Peyer's patch (tissue), 4 donors: ENCODE results near the gene XRCC5.

Experiments used
- CTCF ChIP-seq, 6 experiments: fragments of 450-650 bp in 4 of 6; fragments of 200-600 bp in 2 of 6; sonication (generic) in 1 of 6; IDR thresholded peaks; one replicate each; pipeline ENCODE4 v1.5.1; 2017 to 2019; ENCODE audit warnings: antibody characterized with exemption in 6 of 6, mild to moderate bottlenecking in 3 of 6, moderate library complexity in 1 of 6
- POLR2A ChIP-seq, 2 donors: fragments of 450-650 bp; IDR thresholded peaks; one replicate each; pipeline ENCODE4 v1.5.1; 2017; ENCODE audit warnings: antibody characterized with exemption in 2 of 2, mild to moderate bottlenecking in 2 of 2, moderate library complexity in 2 of 2

GRCh38 chr2:216144372-216144771 is 35.2 kb downstream of the XRCC5 start:
- TF ChIP-seq CTCF (IDR thresholded peaks at IDR 0.05) (no peak), POLR2A (IDR thresholded peaks at IDR 0.05) (no peak)
